Mesodermal cell (in vitro differentiated cells): ENCODE data around the gene ZCCHC24.

Experiments
- H3K27ac ChIP-seq: 2 replicates; pipeline ENCODE4 v1.7.0; 2013; ENCODE audit warnings: mild to moderate bottlenecking, low read depth, low read length, moderate library complexity; ENCODE audit not compliant: severe bottlenecking
- H3K36me3 ChIP-seq: 2 replicates; pipeline ENCODE4 v1.7.1; 2013; ENCODE audit warnings: mild to moderate bottlenecking, low read length, moderate library complexity; ENCODE audit not compliant: control insufficient read depth, insufficient read depth
- H3K4me1 ChIP-seq: one replicate; pipeline ENCODE4 v1.7.1; 2013; ENCODE audit warnings: mild to moderate bottlenecking, low read length; ENCODE audit not compliant: insufficient read depth, control insufficient read depth, poor library complexity, severe bottlenecking
- H3K4me3 ChIP-seq: 2 replicates; pipeline ENCODE4 v1.7.0; 2013; ENCODE audit warnings: low read length, control low read depth, mild to moderate bottlenecking; ENCODE audit not compliant: insufficient read depth, poor library complexity, severe bottlenecking; ENCODE audit errors: extremely low read depth
- H3K9me3 ChIP-seq: 2 replicates; pipeline ENCODE4 v1.7.1; 2013; ENCODE audit warnings: mild to moderate bottlenecking, low read length, moderate library complexity; ENCODE audit not compliant: control insufficient read depth
- WGBS, 2 experiments: methylation state at CpG; one replicate each; pipeline ENCODE4 v1.1.5; 2013; ENCODE audit warnings: missing lambda C conversion rate in 2 of 2; ENCODE audit not compliant: insufficient coverage in 2 of 2; 5-methylcytosine and 5-hydroxymethylcytosine counted together

Gene ZCCHC24

DNA sequence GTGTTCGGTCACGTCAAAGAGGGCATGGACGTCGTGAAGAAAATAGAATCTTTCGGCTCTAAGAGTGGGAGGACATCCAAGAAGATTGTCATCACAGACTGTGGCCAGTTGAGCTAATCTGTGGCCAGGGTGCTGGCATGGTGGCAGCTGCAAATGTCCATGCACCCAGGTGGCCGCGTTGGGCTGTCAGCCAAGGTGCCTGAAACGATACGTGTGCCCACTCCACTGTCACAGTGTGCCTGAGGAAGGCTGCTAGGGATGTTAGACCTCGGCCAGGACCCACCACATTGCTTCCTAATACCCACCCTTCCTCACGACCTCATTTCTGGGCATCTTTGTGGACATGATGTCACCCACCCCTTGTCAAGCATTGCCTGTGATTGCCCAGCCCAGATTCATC, 91.7 kb downstream of the ZCCHC24 start:
- H3K4me3 ChIP-seq, result no peak overlapping the region
- peaks cover 73% of the 10 kb centered on the region for H3K36me3 ChIP-seq
- WGBS, 2 experiments, result 92 to 97% methylated on average over 9 to 10 of the region's 11 CpGs
- H3K27ac ChIP-seq, result no peak overlapping the region
- no peaks in the 10 kb centered on the region for H3K4me1 ChIP-seq
- no peaks in the 10 kb centered on the region for H3K9me3 ChIP-seq

DNA sequence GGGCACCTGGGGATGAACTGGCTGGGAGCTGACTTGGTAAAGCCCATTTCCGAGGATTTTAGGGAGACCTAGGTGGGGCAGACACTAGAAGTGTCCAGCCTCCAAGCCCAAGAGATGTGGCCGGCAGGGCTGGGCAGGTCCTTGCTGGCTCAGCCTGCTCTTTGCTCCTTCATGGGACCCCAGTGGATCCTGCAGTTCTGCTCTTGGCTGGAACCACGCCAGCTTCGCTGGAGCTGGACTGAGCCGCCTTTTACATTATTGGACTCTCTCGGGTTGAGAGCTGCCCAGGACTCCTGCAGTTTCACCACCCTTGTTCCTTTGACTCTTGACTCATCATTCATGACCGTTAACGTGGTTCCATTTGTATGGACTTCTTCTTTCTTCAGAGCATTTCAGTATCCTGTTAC, 92.4 kb downstream of the ZCCHC24 start:
- no peaks in the 10 kb centered on the region for H3K9me3 ChIP-seq
- WGBS, 2 experiments, result 89 to 94% methylated on average over 8 of the region's 8 CpGs
- no peak overlapping the region for H3K4me3 ChIP-seq
- no peaks in the 10 kb centered on the region for H3K4me1 ChIP-seq
- no peak overlapping the region for H3K27ac ChIP-seq
- peaks cover 77% of the 10 kb centered on the region for H3K36me3 ChIP-seq

DNA sequence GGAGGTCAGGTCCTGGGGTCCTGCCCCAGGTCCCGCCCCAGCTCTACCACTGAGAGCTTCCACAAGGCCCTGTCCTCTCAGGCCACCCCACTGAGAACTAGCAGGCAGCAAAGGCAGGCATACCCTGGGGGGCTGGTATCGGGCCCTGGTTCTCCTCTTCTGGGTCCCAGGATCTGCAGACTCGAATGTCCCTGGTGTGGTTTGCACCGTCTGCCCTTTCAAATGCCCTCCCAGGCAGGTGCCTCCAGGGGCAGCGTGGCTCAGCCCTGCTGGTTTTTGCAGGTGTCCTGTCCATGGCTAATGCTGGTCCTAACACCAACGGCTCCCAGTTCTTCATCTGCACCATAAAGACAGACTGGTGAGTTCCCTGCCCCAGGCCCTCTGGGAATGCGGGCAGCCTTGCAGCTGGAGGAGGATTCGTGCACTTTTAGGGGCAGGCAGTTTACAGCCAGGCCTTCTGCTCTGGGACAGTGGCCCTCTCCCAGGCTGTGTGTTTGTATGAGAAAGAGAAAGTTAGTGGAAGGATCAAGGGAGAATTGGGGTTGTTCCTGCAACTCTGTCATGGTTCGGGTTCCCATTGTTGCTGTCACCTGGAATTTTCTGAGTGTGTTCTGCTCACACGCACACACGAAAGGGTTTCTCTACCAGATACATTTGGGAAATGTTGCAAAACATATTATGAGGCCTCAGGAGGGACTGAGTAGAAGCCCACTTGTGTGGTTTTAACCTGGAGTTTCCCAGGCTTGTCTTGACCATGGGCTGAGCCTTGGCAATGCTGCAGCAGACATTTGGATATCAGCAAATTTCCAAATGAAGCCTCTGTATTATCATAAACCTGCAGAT, 93.2 kb downstream of the ZCCHC24 start:
- Histone ChIP-seq H3K4me1 (no peaks in the 10 kb centered on the region), H3K36me3 (peaks cover 77% of the 10 kb centered on the region), H3K4me3 (no peak overlapping the region), H3K27ac (no peak overlapping the region), H3K9me3 (no peaks in the 10 kb centered on the region)
- 89 to 98% methylated on average over 8 to 9 of the region's 11 CpGs for WGBS, 2 experiments

DNA sequence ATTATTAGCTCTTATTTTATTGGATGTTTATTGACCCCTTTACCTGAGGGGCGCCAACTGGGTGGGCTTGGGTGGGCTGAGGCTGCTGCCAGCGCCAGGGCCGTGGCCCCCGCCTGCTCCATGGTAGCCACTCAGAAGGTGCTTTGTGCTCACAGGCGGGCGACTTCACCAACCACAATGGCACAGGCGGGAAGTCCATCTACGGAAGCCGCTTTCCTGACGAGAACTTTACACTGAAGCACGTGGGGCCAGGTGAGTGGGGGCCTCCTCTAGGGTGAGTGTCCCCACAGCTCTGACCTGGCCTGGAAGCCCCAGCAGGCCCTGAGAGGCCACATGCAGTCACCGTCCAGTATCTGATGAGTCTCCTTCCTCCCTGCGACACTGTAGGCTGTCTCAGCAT, 94.1 kb downstream of the ZCCHC24 start:
- H3K9me3 ChIP-seq, result no peaks in the 10 kb centered on the region
- peaks cover 73% of the 10 kb centered on the region for H3K36me3 ChIP-seq
- peaks cover 4% of the 10 kb centered on the region for H3K4me1 ChIP-seq
- no peak overlapping the region for H3K27ac ChIP-seq
- 87 to 99% methylated on average over 9 to 10 of the region's 13 CpGs for WGBS, 2 experiments
- no peak overlapping the region for H3K4me3 ChIP-seq

DNA sequence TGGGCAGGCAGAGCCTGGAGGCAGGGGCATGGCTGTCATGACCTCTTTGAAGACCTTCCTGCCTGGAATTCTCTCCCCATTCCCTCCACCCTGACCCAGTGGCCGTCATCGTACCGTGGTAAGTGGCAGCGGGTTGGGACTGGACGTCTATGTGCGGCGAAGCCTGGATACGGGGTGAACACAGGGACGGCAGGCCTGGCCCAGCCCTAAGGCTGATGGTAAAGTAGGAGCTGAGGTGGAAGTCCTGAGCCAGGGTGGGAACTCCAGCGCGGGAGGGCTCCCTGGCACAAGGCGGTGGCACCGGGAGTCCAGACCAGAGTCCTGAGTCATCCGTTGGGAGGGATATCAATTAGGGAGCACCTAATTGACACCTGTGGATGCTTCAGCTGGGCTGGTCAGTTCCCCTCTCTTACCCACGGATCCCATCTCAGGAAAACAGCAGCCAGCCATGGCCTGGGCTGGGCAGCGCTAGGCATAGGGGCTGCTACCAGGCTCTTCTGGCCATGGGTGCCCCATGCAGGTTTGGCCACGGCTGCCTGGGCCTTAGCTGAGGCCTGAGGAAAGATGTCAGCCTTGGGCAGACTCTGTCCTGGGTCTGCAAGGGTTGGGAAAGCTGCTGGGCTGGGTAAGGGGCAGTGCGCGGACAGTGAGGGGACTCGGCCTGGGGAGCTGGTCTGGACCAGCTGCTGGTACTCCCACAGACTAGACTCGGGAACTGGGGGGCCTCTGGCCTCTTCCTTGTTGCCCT, 94.8 kb downstream of the ZCCHC24 start:
- Histone ChIP-seq H3K9me3 (no peaks in the 10 kb centered on the region), H3K4me3 (no peak overlapping the region), H3K4me1 (peaks cover 4% of the 10 kb centered on the region), H3K27ac (no peak overlapping the region), H3K36me3 (peaks cover 71% of the 10 kb centered on the region)
- 92 to 97% methylated on average over 14 to 19 of the region's 21 CpGs for whole genome bisulfite sequencing, 2 experiments

DNA sequence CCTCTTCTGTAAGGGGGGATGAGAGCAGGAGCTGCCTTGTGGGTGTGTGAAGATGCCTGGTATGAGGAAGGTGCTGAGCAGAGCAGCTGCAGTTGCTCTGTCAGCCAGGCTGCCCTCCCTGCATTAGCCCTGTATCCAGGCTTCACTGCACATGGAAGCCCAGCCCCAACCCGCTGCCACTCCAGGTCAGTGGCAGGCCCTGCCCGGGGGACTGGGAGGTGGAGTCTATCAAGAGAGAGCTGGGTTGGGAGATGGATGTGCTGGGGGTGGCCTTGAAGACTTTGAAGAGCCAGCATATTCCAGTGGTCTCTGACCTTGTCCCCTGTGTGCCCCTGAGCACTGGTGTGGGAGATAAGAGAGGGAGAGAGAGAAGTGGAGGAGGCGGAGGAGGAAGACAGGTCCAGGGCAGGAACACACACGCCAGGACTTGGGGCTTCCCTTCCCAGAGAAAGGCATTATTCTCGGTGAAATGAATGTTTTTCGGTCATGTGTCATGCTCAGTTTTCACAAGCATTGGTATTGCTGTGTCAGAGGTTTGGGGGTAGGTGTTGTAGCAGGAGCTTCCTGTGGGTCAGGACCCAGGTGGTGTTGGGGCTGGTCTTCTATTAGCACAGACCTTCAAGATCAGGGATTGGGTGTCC, 95.5 kb downstream of the ZCCHC24 start:
- 93 to 100% methylated on average over 4 to 6 of the region's 6 CpGs for WGBS, 2 experiments
- Histone ChIP-seq H3K4me1 (peaks cover 7% of the 10 kb centered on the region), H3K4me3 (no peak overlapping the region), H3K36me3 (peaks cover 64% of the 10 kb centered on the region), H3K27ac (no peak overlapping the region), H3K9me3 (no peaks in the 10 kb centered on the region)

DNA sequence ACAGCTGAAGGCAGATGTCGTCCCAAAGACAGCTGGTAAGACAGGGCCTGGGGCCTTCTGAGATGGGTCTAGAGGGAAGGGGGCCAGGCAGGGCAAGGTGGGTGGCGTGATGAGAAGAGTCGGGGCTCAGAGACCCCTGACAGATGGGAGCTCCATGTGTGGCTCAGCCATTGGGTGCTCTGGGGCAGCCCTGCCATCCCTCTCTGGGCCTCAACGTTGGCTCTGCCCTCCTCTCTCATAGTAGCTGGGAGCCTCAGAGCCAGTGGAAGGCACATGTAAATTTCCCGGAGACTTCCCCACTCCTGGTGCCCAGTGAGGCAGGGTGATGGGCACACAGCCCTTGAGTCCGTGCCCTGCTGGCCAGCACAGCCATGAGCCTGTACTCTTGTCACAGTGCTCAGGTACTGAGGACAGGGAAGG, 96.3 kb downstream of the ZCCHC24 start:
- Histone ChIP-seq H3K9me3 (no peaks in the 10 kb centered on the region), H3K4me3 (no peak overlapping the region), H3K27ac (no peak overlapping the region), H3K36me3 (peaks cover 56% of the 10 kb centered on the region), H3K4me1 (peaks cover 7% of the 10 kb centered on the region)
- WGBS, 2 experiments, result 88 to 91% methylated on average over 3 to 5 of the region's 6 CpGs

DNA sequence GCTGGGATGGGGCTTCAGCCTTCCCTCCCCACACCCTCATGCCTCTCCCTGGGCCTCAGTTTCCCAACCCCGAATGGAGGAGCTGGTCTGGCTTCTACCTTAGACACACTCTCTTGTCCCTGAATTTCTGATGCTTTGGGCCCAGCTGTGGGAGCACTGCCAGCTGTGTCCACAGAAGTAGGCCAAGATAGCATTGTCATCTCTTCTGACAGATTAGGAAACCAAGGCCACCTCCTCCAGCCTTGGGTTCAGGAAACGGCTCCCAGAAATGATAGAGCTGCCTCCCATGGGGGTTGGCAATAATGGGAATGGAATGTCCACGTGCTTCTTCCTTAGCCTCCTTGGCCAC, 96.8 kb downstream of the ZCCHC24 start:
- Histone ChIP-seq H3K4me3 (peak overlapping the region; percentile 82), H3K36me3 (peaks cover 51% of the 10 kb centered on the region), H3K9me3 (no peaks in the 10 kb centered on the region)

DNA sequence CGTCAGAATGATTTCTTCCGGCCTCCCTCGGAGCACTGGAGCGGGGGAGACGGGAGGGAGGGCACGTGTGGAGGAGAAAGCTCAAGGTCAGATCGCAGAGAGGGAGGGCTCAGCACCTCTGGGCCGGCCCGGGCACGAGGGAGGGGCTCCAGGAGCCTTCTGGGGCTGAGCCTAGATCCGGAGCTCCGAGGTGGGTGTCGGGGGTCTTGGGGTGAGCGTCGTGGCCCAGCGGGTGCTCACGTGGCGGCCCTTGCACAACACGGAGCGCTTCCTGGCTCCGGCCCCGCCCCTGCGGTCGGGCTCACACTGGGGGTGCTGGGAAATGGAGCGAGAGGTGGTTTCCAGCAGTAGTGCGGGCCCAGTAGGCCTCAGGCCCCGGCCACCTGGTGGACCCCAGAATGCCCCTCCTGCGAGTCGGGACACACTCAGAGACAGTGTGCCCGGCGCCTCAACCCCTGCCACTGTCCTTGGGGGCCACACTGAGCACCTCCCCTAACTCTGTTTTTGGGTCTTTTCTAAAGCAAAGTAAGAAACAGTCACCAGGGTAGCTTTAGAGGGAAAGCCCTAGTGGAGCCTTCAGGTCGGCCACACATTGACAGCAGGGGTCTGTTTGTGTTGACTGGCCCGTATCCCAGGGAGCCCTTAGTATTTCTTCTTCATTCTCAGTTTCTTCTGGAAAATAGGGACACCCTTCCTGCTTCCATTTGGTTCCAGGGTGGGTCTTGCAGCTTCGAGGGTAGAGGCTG, 97.4 kb downstream of the ZCCHC24 start:
- H3K9me3 ChIP-seq, result no peaks in the 10 kb centered on the region
- WGBS, 2 experiments, result 9 to 14% methylated on average over 28 to 33 of the region's 34 CpGs
- H3K4me3 ChIP-seq, result peak overlapping the region; percentile 82
- H3K27ac ChIP-seq, result peak overlapping the region; percentile 45
- peaks cover 46% of the 10 kb centered on the region for H3K36me3 ChIP-seq
- H3K4me1 ChIP-seq, result peaks cover 7% of the 10 kb centered on the region

More for the DNA sequence above, 96.8 kb downstream of the ZCCHC24 start:
- 100% methylated on average over 1 of the region's 3 CpGs; no CpG with 5 or more reads in 1 of the 2 experiments for WGBS, 2 experiments
- H3K4me1 ChIP-seq, result peaks cover 7% of the 10 kb centered on the region
- no peak overlapping the region for H3K27ac ChIP-seq

DNA sequence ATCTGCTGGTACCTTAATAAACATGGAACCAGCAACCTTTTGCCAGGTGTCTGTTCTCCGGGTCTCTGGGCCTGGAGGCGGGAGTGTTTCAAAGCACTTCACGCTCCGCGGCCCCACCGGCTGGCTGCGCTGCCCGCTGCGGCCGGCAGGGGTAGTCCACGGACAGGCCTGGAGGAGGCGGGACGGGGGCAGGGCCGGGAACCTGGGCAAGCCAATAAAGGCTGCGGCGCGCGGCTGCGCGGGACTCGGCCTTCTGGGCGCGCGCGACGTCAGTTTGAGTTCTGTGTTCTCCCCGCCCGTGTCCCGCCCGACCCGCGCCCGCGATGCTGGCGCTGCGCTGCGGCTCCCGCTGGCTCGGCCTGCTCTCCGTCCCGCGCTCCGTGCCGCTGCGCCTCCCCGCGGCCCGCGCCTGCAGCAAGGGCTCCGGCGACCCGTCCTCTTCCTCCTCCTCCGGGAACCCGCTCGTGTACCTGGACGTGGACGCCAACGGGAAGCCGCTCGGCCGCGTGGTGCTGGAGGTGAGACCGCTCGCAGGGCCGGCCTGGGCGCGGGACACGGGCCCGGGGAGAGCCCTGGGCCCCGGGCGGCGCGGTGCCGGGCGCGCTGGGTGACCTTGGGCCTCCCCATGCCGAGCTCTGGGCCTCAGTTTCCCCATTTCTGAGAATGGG, 98.1 kb downstream of the ZCCHC24 start, which contains the start of gene PPIF:
Gene PPIF, plus strand, starts transcription at position 244 of the 668 bp plus-strand sequence. Its CDS starts 80 bp downstream, at position 324.
- no peaks in the 10 kb centered on the region for H3K9me3 ChIP-seq
- 0% methylated on average over 50 to 74 of the region's 77 CpGs for WGBS, 2 experiments
- H3K4me1 ChIP-seq, result peaks cover 7% of the 10 kb centered on the region
- H3K4me3 ChIP-seq, result peak within 1 kb of the TSS; percentile 82
- peaks cover 39% of the 10 kb centered on the region for H3K36me3 ChIP-seq
- peak within 1 kb of the TSS; percentile 45 for H3K27ac ChIP-seq
